IPS-18c (cell line): Measurements from ENCODE around the gene PRKAG2.

ENCODE experiments used
- H3K4me3 ChIP-seq: 2 replicates; pipeline ENCODE4 v1.7.0; 2013; ENCODE audit warnings: low read depth, mild to moderate bottlenecking, low read length, moderate library complexity; ENCODE audit not compliant: insufficient read depth
- H3K9me3 ChIP-seq: one replicate; pipeline ENCODE4 v1.6.1; 2013; ENCODE audit warnings: mild to moderate bottlenecking, low read length, moderate library complexity; ENCODE audit not compliant: control insufficient read depth, insufficient read depth

Gene PRKAG2

DNA sequence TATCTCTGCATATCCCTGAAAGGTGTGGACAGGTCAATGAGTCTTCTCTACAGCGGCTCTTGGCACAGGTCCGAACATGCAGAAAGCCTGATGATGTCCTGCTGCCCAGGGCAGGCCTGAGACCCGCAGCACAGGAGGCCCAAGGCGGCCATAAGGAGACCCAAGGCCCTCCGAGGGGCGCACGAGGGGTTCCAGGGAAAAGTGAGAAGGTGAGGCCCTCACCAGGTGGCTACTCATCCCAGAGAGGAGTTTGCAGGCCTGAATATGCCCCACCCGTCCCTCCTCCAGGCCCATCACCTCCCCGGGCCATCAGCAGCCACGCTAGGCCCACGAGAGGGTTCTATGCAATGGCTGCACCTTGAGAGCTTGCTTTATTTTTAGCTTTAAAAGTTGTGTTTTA lies 183.8 kb downstream of the PRKAG2 start:
- Histone ChIP-seq H3K9me3 (peaks cover 3% of the 10 kb centered on the region), H3K4me3 (no peak overlapping the region)

DNA sequence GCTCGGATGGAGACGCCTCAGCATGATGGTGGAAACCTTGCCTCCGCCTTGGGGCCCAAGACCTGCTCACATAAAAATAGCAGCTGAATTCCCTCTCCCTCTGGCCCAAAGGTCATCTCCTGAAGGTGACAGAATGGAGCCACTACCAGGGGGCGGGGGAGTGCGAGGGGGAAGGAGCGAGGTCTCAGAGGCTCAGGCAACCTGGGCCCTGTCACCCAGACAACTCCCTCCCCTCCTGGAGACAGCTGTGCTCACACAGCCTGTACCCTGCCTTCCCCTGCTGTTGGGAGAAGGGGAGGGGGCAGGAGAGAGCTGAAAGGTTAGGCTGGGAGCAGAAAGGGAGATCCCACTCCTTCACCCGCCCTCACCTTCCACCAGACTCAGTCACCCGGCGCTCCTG lies 184.2 kb downstream of the PRKAG2 start:
- Histone ChIP-seq H3K9me3 (peaks cover 3% of the 10 kb centered on the region), H3K4me3 (no peak overlapping the region)

DNA sequence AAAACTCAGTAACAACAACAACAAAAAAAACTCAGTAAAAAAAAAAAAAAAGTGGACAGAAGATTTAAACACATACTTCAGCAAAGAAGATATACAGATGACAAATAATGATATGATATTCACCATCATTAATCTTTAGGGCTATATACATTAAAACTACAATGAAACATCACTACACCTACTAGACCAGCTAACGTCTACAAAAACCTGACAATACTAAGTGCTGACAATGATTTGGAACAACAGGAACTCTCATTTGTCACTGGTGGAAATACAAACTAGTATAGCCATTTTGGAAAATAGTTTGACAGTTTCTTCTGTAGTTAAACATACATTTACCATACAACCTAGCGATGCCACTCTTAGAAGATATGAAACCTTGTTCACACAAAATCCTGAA lies 185.5 kb downstream of the PRKAG2 start:
- peaks cover 3% of the 10 kb centered on the region for H3K9me3 ChIP-seq
- H3K4me3 ChIP-seq: no peak overlapping the region

DNA sequence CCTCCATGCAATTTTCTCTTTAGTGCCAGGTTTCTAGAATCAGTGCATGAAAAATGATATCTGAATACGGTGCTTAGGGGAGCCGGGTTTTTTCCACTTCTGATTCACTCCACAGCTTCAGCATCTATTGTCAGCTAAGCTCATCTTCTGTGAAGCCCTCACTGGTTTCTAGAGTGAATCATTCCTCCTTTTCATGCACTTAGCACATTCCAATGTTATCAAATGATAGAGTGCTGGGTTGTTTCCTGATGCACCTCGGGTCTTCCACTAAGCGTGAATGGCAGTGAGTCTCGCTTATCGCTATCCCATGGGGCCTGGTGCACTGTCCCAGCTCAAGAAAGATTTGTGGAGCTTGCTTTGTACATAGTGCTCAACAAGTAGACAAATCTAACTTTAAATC lies 186.3 kb downstream of the PRKAG2 start:
- H3K4me3 ChIP-seq: no peak overlapping the region
- peaks cover 3% of the 10 kb centered on the region for H3K9me3 ChIP-seq

DNA sequence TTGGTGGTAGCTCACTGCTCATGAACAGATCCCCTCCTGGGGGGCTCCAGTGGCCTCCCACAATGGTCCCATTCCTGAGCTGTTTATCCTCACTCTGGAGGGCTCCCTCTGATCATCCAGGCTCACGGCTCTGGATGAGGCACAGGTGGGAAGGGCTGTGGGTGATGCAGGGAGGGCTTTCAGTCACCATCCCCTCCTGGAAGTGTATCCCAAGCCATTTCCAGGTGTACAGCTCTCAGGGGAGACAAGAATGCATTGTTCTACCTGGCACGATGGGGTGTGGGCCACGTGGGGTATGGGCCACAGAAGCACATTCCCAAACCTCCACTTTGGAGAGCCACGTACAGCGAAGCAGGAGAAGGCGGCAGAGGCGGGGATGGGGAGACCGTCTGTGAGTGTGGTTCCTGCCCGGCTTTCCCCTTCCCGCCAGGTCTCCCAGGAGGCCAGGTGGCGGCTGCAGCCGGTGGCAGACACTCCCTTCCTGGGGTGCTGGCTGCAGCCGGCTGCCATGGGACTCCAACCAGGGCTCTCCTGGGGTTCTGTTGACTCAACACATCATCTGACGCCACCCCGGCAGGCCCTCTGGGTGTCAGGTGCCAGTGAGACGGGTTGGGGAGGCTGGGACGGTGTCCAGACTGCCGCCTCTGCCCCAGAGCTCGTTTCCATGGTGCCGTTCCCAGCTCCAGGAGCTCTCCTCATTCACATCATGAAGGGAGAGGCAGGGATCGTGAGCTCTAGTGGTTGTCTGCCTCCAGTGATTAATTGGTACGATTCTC lies 187.5 kb downstream of the PRKAG2 start:
- peaks cover 3% of the 10 kb centered on the region for H3K9me3 ChIP-seq
- no peak overlapping the region for H3K4me3 ChIP-seq

DNA sequence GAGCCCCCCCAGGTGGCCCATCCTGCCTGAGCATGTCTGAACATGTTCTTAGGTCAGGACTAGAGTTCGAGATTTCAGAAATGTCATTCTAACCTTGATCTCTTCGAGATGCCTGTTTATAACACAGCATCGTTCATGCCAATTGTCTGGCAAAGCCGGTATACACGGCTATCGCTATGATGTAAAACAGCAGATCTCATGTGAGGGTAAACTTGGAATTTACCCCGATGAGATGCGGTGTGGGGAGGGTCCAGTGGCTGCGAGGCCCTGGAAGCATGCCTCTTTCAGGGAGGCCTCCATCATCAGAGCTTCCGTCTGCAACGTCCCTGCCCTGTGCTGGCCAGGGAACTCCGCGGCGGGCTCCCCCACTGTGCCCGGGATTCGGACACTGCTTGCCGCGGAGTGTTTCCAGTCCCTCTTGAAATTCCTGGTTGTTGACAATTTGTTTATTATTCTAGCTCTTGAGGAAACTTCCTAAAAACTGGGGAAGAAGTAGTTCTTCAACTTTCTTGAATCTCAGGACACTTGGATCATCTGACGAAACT lies 188.6 kb downstream of the PRKAG2 start:
- no peak overlapping the region for H3K4me3 ChIP-seq

DNA sequence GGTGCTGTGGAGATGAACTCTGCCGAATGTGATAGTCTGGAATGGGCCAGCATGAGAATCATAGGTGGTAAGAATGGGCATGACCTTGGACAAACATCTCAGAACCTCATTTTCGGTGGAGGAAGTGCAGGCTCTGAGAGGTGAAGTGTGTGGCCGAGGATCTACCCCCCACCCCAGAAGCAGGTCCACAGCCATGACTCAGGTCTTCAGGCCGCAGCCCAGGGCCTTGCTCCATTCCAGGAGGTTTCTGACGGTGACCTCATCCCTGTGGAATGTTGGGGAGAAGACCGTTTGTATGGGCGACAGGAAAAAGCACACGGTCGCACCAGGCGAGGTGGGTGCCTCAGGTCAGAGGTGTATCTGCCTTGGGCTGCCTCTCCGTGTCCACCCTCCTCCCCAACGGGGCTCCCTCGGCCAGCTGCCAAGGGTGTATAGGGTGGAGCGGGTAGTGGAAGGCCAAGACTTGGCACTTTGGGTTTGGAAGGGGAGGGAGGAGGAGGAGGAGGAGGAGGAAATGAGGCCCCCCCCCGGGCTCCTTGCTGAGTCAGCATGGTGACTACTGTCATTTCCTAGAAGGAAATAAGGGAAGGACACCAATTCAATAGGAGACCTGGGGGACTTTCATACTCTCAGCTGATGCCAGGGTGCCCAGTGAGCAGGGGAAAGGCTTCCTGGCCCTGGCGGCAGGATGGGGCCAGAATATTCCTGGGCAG lies 189.2 kb downstream of the PRKAG2 start:
- H3K4me3 ChIP-seq: no peak overlapping the region
- peaks cover under 1% of the 10 kb centered on the region for H3K9me3 ChIP-seq

More for the DNA sequence above, 188.6 kb downstream of the PRKAG2 start:
- H3K9me3 ChIP-seq: peaks cover 3% of the 10 kb centered on the region

DNA sequence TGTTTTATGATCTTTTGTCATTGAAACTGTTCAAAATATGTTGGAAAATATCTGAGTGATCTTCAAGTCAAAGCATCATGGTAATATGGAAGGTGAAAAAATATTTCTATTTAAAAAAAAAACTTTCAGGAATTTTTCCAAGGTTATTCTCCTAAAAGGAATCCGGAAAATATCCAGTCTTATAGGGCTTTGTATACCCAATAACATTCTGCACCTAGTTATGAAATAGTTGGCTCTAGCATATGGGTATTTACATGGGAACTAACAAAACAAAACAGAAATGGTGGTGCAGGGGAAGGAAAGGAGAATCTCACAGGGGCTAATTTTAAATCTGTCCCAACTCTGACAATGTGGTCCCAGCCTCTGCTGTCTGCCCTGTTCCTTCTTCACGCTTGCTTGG lies 190.1 kb downstream of the PRKAG2 start:
- H3K4me3 ChIP-seq: no peak overlapping the region
- no peaks in the 10 kb centered on the region for H3K9me3 ChIP-seq

DNA sequence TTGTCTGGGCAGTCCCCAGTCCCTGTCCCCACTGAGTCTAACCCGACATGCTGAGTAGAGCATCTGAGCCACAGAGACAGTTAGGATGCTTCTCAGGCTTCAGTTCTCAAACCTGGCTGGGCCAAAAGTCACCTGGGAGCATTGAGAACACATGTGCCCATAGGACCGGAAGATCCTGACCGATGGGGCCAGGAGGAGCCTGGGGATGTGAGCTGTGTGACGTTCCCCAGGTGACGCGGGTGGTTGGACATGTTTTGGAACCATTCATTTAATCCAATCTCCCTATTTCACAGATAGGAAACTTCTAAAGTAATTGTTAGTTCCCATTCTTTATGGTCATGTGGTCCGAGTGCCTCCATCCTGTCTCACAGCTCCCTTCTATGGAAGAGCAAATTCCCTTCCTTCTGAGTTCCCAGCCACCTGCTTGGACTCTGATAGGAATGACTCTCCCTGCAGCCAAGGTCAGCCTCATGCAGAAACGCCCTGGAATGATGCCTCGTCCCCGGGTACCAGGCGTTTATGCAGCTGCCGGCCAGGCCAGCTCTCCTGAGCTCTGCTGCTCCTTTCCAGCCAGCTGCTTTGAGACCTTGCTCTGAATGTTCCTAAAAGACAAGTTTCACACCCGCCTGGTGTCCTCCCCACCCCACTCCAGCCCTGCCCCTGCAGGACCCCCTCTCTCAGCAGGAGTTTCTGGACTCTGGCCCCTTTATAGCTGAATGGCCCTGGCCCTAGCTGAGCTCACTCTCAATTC lies 190.7 kb downstream of the PRKAG2 start:
- Histone ChIP-seq H3K9me3 (no peaks in the 10 kb centered on the region), H3K4me3 (no peak overlapping the region)

DNA sequence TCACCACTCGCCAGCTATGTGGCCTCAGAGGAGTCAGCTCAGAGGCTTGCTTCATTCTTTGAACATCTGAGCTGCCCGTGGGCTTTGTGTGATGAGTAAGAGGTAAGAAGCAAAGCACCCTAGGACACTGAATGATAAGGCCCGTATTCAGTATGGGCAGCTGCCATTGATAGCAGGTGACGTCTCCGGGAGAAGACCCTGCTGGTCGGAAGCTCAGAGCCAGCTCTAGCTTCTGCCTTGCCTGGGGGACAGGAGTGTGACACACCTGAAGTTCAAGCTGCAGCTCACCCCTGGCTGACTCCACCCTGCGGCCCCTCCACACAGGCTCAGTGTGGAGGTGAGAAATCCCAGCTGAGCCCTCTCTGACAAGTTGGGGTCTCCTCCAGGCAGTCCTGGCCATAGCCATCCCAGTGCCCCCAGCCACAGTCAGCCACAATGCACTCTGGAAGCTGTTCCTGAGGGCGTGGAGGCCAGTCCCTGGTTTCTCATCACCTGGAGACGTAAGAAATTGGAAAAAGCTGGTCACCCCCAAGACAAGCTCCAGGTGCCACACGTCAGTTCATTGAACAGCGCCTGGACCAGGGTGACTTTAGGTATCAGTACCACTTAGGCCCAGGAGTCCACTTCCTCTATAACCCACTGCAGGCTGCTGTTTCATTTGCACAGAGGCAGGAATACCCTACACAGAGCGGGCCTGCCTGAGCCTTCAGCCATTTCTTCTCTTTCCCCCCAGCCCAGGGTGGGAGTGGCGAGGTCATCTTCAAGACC lies 192.3 kb downstream of the PRKAG2 start:
- H3K4me3 ChIP-seq: no peak overlapping the region

DNA sequence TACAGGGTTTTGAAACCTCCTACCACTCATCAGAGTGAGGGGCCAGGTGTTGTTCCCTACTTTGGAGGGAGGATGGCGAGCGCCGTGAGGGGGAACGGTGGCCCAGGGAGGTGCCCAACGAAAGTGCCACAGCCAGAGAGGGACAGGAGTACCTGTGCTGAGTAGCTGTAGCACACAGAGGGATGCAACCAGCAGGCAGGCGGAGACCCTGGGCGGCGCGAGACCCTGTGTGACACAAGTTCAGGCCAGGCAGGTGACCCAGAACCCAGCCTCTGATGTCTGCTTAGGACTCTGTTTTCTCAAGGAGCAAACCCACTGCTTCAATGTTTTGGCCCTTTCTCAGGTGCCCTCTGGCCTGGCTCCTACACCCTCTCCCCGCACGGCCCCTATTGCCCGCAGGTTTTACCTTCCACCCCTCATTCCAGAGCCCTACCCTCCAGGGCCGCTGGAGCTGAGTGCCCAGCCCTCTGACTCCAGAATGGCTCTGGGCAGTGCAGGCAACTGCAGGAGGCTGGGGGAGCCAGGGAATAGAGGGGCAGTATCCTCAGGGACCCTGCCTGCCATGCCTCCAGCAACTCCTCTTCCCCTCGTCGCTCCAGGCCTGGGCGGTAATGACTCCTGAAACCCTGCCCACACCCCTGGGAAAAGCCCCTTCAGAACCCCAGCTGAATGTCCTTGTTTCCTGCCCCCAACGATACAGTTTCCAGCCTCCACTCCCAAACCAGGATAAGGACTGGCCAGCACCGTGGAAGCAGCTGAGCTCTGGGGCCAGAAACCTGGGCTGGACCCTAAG lies 193.1 kb downstream of the PRKAG2 start:
- no peaks in the 10 kb centered on the region for H3K9me3 ChIP-seq
- H3K4me3 ChIP-seq: no peak overlapping the region

More for the DNA sequence above, 192.3 kb downstream of the PRKAG2 start:
- H3K9me3 ChIP-seq: no peaks in the 10 kb centered on the region

DNA sequence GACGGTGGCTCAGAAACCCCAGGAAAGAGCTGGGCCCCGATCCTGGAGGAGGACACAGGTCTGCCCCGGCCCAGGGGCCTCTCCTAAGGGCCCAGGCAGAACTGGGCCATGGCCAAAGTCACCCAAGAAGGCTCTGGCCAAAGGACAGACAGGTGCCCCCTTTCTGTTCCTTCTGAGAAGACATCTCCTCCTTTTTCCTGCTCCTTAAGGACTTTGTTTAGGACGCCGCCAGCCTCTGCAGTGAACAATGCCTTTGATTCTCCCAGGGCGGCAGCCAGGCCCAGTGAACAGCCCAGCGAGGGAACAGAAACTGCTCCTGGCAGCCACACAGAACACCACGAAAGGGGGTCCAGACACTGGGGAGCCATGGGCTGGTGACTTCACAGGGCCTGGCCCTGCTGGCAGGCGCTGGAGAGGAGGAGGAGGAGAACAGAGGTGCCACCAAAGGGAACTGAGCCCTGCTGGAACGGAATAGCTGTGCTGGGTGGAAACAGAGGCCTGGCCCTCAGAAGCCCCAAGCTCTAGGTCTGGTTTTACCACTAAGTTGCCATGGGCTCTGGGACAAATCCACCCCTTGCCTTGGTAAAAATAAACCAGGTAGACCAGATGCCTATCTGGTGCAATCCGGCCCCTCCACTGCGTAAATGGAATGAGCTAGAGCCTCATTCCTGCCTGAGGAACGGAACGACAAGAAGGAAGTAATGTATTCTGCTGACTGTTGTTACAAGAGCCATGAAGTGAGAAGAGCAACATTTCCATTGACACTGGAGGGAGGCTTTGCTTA lies 193.9 kb downstream of the PRKAG2 start:
- Histone ChIP-seq H3K4me3 (no peak overlapping the region), H3K9me3 (no peaks in the 10 kb centered on the region)

DNA sequence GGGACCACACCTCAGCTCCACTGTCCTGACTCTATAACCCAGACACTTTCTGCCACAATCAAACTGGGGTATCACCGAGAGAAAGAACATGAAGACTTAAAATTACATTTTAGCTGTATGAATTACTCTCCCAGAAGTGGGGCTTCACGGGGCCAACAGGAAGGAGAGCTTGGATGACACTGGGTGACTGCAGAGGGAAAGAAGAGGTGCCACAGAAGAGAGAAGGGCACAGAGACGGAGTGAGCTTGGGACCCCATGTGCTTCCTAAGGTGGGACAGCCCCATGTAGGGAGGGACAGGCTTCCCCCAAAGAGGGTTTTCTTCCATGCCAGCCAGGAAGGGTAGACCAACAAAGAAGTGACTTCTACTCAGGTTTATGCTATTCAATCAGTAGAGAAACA lies 195.2 kb downstream of the PRKAG2 start:
- no peak overlapping the region for H3K4me3 ChIP-seq
- H3K9me3 ChIP-seq: no peaks in the 10 kb centered on the region

DNA sequence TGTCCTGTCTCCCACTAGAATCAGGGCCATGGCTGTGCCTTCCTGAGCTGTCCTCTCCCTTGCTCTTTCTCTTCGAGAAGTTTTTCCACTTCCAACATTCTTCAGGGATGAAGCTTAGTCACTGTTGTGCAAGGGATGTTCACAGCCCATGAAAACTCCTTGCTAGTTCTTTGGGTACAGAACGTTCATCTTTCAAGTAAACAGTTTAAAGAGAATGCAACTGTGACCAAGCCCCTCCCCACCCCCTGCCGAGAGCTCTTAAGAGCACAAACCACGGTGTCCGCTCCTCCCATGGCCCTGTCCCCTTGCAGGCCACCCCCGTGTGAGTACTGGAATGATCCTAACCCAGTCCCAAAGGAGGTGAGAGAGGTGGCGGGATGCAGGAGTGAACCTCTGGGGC lies 196.1 kb downstream of the PRKAG2 start:
- no peaks in the 10 kb centered on the region for H3K9me3 ChIP-seq
- H3K4me3 ChIP-seq: no peak overlapping the region

DNA sequence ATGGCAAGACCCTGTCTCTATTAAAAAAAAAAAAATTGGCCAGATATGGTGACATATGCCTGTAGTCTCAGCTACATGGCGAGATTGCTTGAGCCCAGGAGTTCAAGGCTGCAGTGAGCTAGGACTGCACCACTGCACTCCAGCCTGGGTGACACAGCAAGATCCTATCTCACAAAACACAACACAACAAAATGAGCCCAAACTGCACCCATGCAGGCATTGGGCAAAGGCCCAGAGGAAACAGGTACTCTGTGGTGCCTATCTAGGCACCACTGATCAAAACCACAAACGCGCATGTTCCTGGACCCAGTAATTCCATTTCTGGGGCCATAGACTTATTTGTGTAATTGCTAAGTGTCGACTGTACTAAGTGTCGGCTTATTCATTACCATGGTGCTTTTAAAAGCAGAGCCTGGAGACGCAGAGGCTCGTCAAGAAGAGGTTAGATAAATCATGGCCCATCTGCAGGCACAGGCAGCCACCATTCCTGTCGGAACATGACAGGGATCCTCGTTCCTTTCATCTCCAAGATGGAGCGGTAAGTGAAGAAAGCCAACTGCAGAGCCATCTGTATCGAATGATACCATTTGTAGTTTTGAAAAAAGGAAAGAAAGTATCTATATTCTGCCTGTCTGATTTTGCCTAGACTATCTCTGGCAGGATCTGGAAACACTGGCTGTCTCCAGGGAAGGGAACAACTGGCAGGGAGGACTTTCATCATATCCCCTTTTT lies 196.9 kb downstream of the PRKAG2 start:
- H3K4me3 ChIP-seq: no peak overlapping the region
- H3K9me3 ChIP-seq: no peaks in the 10 kb centered on the region
